GM19463 (cell line): ENCODE measurements around the gene CNTN1.

Source experiments
- ATAC-seq: cut with Tn5 transposase; IDR thresholded peaks from one replicate; pipeline ENCODE4 v1.9.1; 2021; ENCODE audit warnings: mild to moderate bottlenecking, moderate library complexity; ENCODE audit not compliant: unreplicated experiment

The CNTN1 gene

GRCh38 chr12:41100572-41100971 is 408.3 kb downstream of the CNTN1 start:
- ATAC-seq, result no peak

- ATAC-seq, result no peak
Measured at GRCh38 chr12:41101806-41102205, 409.6 kb downstream of the CNTN1 start.

- no peak for ATAC-seq
Measured at GRCh38 chr12:41103614-41104013, 411.4 kb downstream of the CNTN1 start.

GRCh38 chr12:41106315-41106714 is 414.1 kb downstream of the CNTN1 start:
- ATAC-seq, result no peak

GRCh38 chr12:41108032-41108431 is 415.8 kb downstream of the CNTN1 start:
- ATAC-seq, result no peak

GRCh38 chr12:41112903-41113302 is 420.7 kb downstream of the CNTN1 start:
- ATAC-seq, result no peak

GRCh38 chr12:41120211-41120610 is 428.0 kb downstream of the CNTN1 start:
- ATAC-seq, result no peak

- no peak for ATAC-seq
Measured at GRCh38 chr12:41121374-41121773, 429.1 kb downstream of the CNTN1 start.
